HepG2 (cell line): ENCODE data around the gene DNAJB11. TPM values are rescaled to one million over a fixed set of nuclear protein-coding genes. Genes with fewer than 3 reads are reported as not detected.

ENCODE experiments used
- MAFF ChIP-seq: IDR thresholded peaks from 2 replicates; pipeline ENCODE4 v1.6.1; 2011; ENCODE audit warnings: low read depth, low read length, improper control_type of control experiment
- RBM22 ChIP-seq: fragments of 200-400 bp; formaldehyde crosslinking; optimal IDR thresholded peaks from 2 replicates; pipeline ENCODE3; 2017; ENCODE audit warnings: mild to moderate bottlenecking, low read length, moderate library complexity
- RFX3 ChIP-seq: IDR thresholded peaks from 2 replicates; pipeline ENCODE4 v1.6.1; 2016; ENCODE audit warnings: missing biosample characterization, missing genetic modification reagents
- ZBTB4 ChIP-seq: sonication (generic); formaldehyde crosslinking; IDR thresholded peaks from 2 replicates; pipeline ENCODE4 v1.4.0; 2020; ENCODE audit warnings: missing genetic modification reagents, mild to moderate bottlenecking, borderline replicate concordance
- ZEB1 ChIP-seq: IDR thresholded peaks from 2 replicates; pipeline ENCODE4 v1.6.1; 2012; ENCODE audit warnings: mild to moderate bottlenecking, low read depth, inconsistent platforms; ENCODE audit not compliant: insufficient replicate concordance
- ZFP62 ChIP-seq: sonication (generic); formaldehyde crosslinking; IDR thresholded peaks from 2 replicates; pipeline ENCODE4 v1.4.0; 2020; ENCODE audit warnings: missing genetic modification reagents
- ZNF34 ChIP-seq: sonication (generic); formaldehyde crosslinking; IDR thresholded peaks from 2 replicates; pipeline ENCODE4 v1.4.0; 2020; ENCODE audit warnings: mild to moderate bottlenecking, missing genetic modification reagents, borderline replicate concordance
- ZNF543 ChIP-seq: sonication (generic); formaldehyde crosslinking; IDR thresholded peaks from 2 replicates; pipeline ENCODE4 v1.4.0; 2020; ENCODE audit warnings: mild to moderate bottlenecking, missing genetic modification reagents
- ZNF724P ChIP-seq: sonication (generic); formaldehyde crosslinking; IDR thresholded peaks from 2 replicates; pipeline ENCODE4 v1.8.0; 2022; ENCODE audit warnings: missing genetic modification reagents, borderline replicate concordance
- ZNF782 ChIP-seq: sonication (generic); formaldehyde crosslinking; IDR thresholded peaks from 2 replicates; pipeline ENCODE4 v1.4.0; 2020; ENCODE audit warnings: missing genetic modification reagents, mild to moderate bottlenecking, borderline replicate concordance
- polyA plus RNA-seq, 8 experiments: library from polyadenylated mRNA; depleted of rRNA in 3 of 8; stranded (reverse) in 7 of 8; unstranded in 1 of 8; fragments of >200 nt; fragmentation: Illumina TruSeq in 4 of 8; extraction: Trizol in 4 of 8; gene quantifications; 2 replicates each; pipeline versions ENCODE4 v1.2.1 to v1.2.3, GENCODE V29; 2011 to 2016; ENCODE audit warnings: low read depth in 4 of 8, missing spikeins in 1 of 8, mixed read lengths in 1 of 8; ENCODE audit not compliant: insufficient read depth in 1 of 8
- total RNA-seq, 5 experiments: library from RNA; depleted of rRNA; stranded (reverse); fragments of >200 nt; fragmentation: Illumina TruSeq; extraction: Trizol; gene quantifications; 2 replicates each; pipeline ENCODE4 v1.2.3, GENCODE V29; 2016; ENCODE audit warnings: low read depth in 1 of 5
- TF ChIP-seq, protein P1 (sequence below): sonication (generic); formaldehyde crosslinking; IDR thresholded peaks from 2 replicates; pipeline ENCODE4 v1.4.0; 2020; ENCODE audit warnings: missing genetic modification reagents, borderline replicate concordance
- TF ChIP-seq, protein P2 (sequence below): sonication (generic); formaldehyde crosslinking; IDR thresholded peaks from 2 replicates; pipeline ENCODE4 v1.4.0; 2020; ENCODE audit warnings: missing genetic modification reagents, mild to moderate bottlenecking, borderline replicate concordance
- TF ChIP-seq, protein P3 (sequence below): IDR thresholded peaks from 2 replicates; pipeline ENCODE4 v1.6.1; 2016; ENCODE audit warnings: missing genetic modification reagents, missing compliant biosample characterization
- TF ChIP-seq, protein P4 (sequence below): sonication (generic); IDR thresholded peaks from 2 replicates; pipeline ENCODE4 v1.6.1; 2016; ENCODE audit warnings: low read depth, borderline replicate concordance
- TF ChIP-seq, protein P5 (sequence below): sonication (generic); formaldehyde crosslinking; IDR thresholded peaks from 2 replicates; pipeline ENCODE4 v1.4.0; 2020; ENCODE audit warnings: mild to moderate bottlenecking, missing genetic modification reagents, borderline replicate concordance

Gene DNAJB11
- total and polyA plus RNA-seq, 2 of the 13 experiments (the other 11 are each of a cell fraction or from before 2014, with no cell fraction given): 41.0 to 132 TPM

GRCh38 chr3:186618318-186618938 lies 47.9 kb downstream of the DNAJB11 start (continued):
- TF ChIP-seq ZNF782 (CRISPR knock-in tag) (no peak), RFX3 (CRISPR knock-in tag) (no peak), RBM22 (peak; percentile 91), ZNF34 (no peak), ZEB1 (no peak), ZBTB4 (CRISPR knock-in tag) (no peak), ZNF543 (0 out of 2 replicates have a peak, but pooled peaks have one; percentile 34), ZNF724P (no peak), ZFP62 (CRISPR knock-in tag) (no peak), MAFF (no peak)
- TF ChIP-seq, protein P1, sequence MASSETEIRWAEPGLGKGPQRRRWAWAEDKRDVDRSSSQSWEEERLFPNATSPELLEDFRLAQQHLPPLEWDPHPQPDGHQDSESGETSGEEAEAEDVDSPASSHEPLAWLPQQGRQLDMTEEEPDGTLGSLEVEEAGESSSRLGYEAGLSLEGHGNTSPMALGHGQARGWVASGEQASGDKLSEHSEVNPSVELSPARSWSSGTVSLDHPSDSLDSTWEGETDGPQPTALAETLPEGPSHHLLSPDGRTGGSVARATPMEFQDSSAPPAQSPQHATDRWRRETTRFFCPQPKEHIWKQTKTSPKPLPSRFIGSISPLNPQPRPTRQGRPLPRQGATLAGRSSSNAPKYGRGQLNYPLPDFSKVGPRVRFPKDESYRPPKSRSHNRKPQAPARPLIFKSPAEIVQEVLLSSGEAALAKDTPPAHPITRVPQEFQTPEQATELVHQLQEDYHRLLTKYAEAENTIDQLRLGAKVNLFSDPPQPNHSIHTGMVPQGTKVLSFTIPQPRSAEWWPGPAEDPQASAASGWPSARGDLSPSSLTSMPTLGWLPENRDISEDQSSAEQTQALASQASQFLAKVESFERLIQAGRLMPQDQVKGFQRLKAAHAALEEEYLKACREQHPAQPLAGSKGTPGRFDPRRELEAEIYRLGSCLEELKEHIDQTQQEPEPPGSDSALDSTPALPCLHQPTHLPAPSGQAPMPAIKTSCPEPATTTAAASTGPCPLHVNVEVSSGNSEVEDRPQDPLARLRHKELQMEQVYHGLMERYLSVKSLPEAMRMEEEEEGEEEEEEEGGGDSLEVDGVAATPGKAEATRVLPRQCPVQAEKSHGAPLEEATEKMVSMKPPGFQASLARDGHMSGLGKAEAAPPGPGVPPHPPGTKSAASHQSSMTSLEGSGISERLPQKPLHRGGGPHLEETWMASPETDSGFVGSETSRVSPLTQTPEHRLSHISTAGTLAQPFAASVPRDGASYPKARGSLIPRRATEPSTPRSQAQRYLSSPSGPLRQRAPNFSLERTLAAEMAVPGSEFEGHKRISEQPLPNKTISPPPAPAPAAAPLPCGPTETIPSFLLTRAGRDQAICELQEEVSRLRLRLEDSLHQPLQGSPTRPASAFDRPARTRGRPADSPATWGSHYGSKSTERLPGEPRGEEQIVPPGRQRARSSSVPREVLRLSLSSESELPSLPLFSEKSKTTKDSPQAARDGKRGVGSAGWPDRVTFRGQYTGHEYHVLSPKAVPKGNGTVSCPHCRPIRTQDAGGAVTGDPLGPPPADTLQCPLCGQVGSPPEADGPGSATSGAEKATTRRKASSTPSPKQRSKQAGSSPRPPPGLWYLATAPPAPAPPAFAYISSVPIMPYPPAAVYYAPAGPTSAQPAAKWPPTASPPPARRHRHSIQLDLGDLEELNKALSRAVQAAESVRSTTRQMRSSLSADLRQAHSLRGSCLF (CRISPR knock-in tag): no peak
- TF ChIP-seq, protein P2, sequence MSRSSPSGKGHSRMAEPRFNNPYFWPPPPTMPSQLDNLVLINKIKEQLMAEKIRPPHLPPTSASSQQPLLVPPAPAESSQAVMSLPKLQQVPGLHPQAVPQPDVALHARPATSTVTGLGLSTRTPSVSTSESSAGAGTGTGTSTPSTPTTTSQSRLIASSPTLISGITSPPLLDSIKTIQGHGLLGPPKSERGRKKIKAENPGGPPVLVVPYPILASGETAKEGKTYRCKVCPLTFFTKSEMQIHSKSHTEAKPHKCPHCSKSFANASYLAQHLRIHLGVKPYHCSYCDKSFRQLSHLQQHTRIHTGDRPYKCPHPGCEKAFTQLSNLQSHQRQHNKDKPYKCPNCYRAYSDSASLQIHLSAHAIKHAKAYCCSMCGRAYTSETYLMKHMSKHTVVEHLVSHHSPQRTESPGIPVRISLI (CRISPR knock-in tag): no peak
- TF ChIP-seq, protein P3, sequence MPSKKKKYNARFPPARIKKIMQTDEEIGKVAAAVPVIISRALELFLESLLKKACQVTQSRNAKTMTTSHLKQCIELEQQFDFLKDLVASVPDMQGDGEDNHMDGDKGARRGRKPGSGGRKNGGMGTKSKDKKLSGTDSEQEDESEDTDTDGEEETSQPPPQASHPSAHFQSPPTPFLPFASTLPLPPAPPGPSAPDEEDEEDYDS: no peak; the same call in none of the 2 replicates
- TF ChIP-seq, protein P4, sequence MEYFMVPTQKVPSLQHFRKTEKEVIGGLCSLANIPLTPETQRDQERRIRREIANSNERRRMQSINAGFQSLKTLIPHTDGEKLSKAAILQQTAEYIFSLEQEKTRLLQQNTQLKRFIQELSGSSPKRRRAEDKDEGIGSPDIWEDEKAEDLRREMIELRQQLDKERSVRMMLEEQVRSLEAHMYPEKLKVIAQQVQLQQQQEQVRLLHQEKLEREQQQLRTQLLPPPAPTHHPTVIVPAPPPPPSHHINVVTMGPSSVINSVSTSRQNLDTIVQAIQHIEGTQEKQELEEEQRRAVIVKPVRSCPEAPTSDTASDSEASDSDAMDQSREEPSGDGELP: no peak
- TF ChIP-seq, protein P5, sequence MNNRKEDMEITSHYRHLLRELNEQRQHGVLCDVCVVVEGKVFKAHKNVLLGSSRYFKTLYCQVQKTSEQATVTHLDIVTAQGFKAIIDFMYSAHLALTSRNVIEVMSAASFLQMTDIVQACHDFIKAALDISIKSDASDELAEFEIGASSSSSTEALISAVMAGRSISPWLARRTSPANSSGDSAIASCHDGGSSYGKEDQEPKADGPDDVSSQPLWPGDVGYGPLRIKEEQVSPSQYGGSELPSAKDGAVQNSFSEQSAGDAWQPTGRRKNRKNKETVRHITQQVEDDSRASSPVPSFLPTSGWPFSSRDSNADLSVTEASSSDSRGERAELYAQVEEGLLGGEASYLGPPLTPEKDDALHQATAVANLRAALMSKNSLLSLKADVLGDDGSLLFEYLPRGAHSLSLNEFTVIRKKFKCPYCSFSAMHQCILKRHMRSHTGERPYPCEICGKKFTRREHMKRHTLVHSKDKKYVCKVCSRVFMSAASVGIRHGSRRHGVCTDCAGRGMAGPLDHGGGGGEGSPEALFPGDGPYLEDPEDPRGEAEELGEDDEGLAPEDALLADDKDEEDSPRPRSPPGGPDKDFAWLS (CRISPR knock-in tag): no peak
